Measurements from ENCODE around the gene NRARP. TPM values are rescaled to one million over a fixed set of nuclear protein-coding genes. Genes with fewer than 3 reads are reported as not detected.

The NRARP gene
- total and polyA plus RNA-seq, 10 of the 15 experiments (the other 5 are each of a cell fraction or from before 2014, with no cell fraction given) = 0.06 to 9.2 (median 2.2) TPM; not detected in 2

GRCh38 chr9:137325799-137326198, 23.7 kb upstream of the NRARP start:
- no peaks in the 10 kb centered on the region for H4K20me1 ChIP-seq (ENCODE audit: control insufficient read depth, insufficient read depth)
- no peaks in the 10 kb centered on the region for H3K36me3 ChIP-seq (ENCODE audit: control insufficient read depth in 2 of 2, insufficient read depth in 2 of 2, low read length in 1 of 2)
- H3K4me1 ChIP-seq (ENCODE audit: control insufficient read depth, insufficient read depth, low read length) = peaks cover 8% of the 10 kb centered on the region
- H3K4me2 ChIP-seq (ENCODE audit: control insufficient read depth, insufficient read depth) = no peak overlapping the region
- intact Hi-C loops (cut with micrococcal nuclease; ENCODE audit: unreplicated experiment) (no loop called here), in situ Hi-C loops (cut with MboI) (no loop called here)
- no peak for ATAC-seq
- no peaks in the 10 kb centered on the region for H3K79me2 ChIP-seq (ENCODE audit: control insufficient read depth, insufficient read depth, low read length)
- CTCF ChIA-PET = no interaction called here
- no peak overlapping the region for H2AFZ ChIP-seq (ENCODE audit: control insufficient read depth, low read depth, low read length)
- no peak overlapping the region for H3K4me3 ChIP-seq
- FAIRE-seq = no peak
- RAD21 ChIA-PET (ENCODE audit: unreplicated experiment) = no interaction called here
- H3K27ac ChIP-seq (ENCODE audit: control insufficient read depth, insufficient read depth) = no peak overlapping the region
- no peak for DNase-seq (ENCODE audit: low read depth, low spot score)
- POLR2A ChIA-PET = no interaction called here
- SMC1A ChIA-PET (ENCODE audit: uncharacterized antibody, unreplicated experiment) = no interaction called here
- no peak overlapping the region for H3K9ac ChIP-seq (ENCODE audit: control insufficient read depth, insufficient read depth, low read length)
- H3K27me3 ChIP-seq (replicated peaks in 1 of 2; ENCODE audit: control insufficient read depth in 2 of 2, insufficient read depth in 2 of 2, low read length in 1 of 2) = no peaks in the 10 kb centered on the region
- 92% methylated on average over 12 of the region's 12 CpGs for whole genome bisulfite sequencing (ENCODE audit: insufficient coverage, insufficient replicate concordance, low lambda C conversion rate, missing lambda C conversion rate)
- no peaks in the 10 kb centered on the region; the same call in none of the 3 replicates for H3K9me3 ChIP-seq (replicated peaks; ENCODE audit: control insufficient read depth, insufficient read depth, low read length)
- BruUV-seq (replicated peaks) = no TSS peak
- TF ChIP-seq LARP7 (IDR thresholded peaks at IDR 0.05) = no peak
- TF ChIP-seq, protein P1, sequence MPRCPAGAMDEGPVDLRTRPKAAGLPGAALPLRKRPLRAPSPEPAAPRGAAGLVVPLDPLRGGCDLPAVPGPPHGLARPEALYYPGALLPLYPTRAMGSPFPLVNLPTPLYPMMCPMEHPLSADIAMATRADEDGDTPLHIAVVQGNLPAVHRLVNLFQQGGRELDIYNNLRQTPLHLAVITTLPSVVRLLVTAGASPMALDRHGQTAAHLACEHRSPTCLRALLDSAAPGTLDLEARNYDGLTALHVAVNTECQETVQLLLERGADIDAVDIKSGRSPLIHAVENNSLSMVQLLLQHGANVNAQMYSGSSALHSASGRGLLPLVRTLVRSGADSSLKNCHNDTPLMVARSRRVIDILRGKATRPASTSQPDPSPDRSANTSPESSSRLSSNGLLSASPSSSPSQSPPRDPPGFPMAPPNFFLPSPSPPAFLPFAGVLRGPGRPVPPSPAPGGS (IDR thresholded peaks at IDR 0.05; ENCODE audit: borderline replicate concordance, insufficient read depth, low read depth, low read length, poor library complexity, severe bottlenecking) = no peak
- no peak for TF ChIP-seq RB1 (IDR thresholded peaks at IDR 0.05; ENCODE audit: borderline replicate concordance)
- no peak for TF ChIP-seq BRCA1 (IDR thresholded peaks at IDR 0.05; ENCODE audit: low read depth, low read length)
- TF ChIP-seq EGR1 (IDR thresholded peaks at IDR 0.05; ENCODE audit: borderline replicate concordance in 1 of 2, low read depth in 2 of 2, low read length in 2 of 2) = no peak
- TF ChIP-seq, protein P2, sequence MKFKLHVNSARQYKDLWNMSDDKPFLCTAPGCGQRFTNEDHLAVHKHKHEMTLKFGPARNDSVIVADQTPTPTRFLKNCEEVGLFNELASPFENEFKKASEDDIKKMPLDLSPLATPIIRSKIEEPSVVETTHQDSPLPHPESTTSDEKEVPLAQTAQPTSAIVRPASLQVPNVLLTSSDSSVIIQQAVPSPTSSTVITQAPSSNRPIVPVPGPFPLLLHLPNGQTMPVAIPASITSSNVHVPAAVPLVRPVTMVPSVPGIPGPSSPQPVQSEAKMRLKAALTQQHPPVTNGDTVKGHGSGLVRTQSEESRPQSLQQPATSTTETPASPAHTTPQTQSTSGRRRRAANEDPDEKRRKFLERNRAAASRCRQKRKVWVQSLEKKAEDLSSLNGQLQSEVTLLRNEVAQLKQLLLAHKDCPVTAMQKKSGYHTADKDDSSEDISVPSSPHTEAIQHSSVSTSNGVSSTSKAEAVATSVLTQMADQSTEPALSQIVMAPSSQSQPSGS (IDR thresholded peaks at IDR 0.05; ENCODE audit: low read length) = no peak
- TF ChIP-seq USF1 (IDR thresholded peaks at IDR 0.05; ENCODE audit: borderline replicate concordance, extremely low read length, insufficient read depth, low read depth, low read length) = no peak
- TF ChIP-seq NR2C2 (IDR thresholded peaks at IDR 0.05; ENCODE audit: borderline replicate concordance, control insufficient read depth, insufficient read length, low read depth) = no peak
- no peak for TF ChIP-seq RAD21 (IDR thresholded peaks at IDR 0.05; ENCODE audit: insufficient read depth, low read depth, low read length)
- TF ChIP-seq CHD2 (IDR thresholded peaks at IDR 0.05; ENCODE audit: borderline replicate concordance, low read depth, low read length) = no peak
- no peak for TF ChIP-seq TCF12 (IDR thresholded peaks at IDR 0.05; ENCODE audit: low read depth, low read length)
- no peak for TF ChIP-seq SMC3 (IDR thresholded peaks at IDR 0.05; ENCODE audit: borderline replicate concordance, low read length)
- no peak for TF ChIP-seq NFYA (IDR thresholded peaks at IDR 0.05; ENCODE audit: borderline replicate concordance, low read depth, low read length)
- no peak for TF ChIP-seq SUZ12 (IDR thresholded peaks at IDR 0.05; ENCODE audit: unreplicated experiment)
- TF ChIP-seq ZBTB11 (CRISPR knock-in tag; IDR thresholded peaks at IDR 0.05) = no peak
- no peak for TF ChIP-seq HDAC2 (IDR thresholded peaks at IDR 0.05)

Measured in GM12878 (cell line).